NCI-H1930 (cell line): ENCODE results near the gene NPR3.

ENCODE experiments used
- DNase-seq, 2 experiments: peaks; one replicate each; lab custom pipeline; 2025; lab: John Stamatoyannopoulos, UW

Gene NPR3

GRCh38 chr5:32712481-32713360, 1.6 kb downstream of the NPR3 start:
- no peak for DNase-seq

- no peak for DNase-seq
These were observed 2.2 kb downstream of the NPR3 start for GRCh38 chr5:32713361-32713769.

- DNase-seq = no peak
These were observed 2.8 kb downstream of the NPR3 start for GRCh38 chr5:32713770-32714381.

- no peak for DNase-seq
These were observed 3.7 kb downstream of the NPR3 start for GRCh38 chr5:32714836-32715235.

GRCh38 chr5:32720300-32720699, 9.2 kb downstream of the NPR3 start:
- no peak for DNase-seq

- DNase-seq = no peak
These were observed 10.5 kb downstream of the NPR3 start for GRCh38 chr5:32721626-32722025.

- no peak for DNase-seq
These were observed 11.8 kb downstream of the NPR3 start for GRCh38 chr5:32722957-32723356.

GRCh38 chr5:32724526-32724925, 13.4 kb downstream of the NPR3 start:
- no peak for DNase-seq

- no peak for DNase-seq
These were observed 15.0 kb downstream of the NPR3 start for GRCh38 chr5:32726086-32726557.

GRCh38 chr5:32729651-32730050, 18.5 kb downstream of the NPR3 start:
- DNase-seq = no peak

- DNase-seq = no peak
These were observed 22.6 kb downstream of the NPR3 start for GRCh38 chr5:32733590-32734340.

- DNase-seq = no peak
These were observed 23.8 kb downstream of the NPR3 start for GRCh38 chr5:32734827-32735378.

GRCh38 chr5:32735512-32735911, 24.4 kb downstream of the NPR3 start:
- DNase-seq = no peak

GRCh38 chr5:32736842-32737241, 25.7 kb downstream of the NPR3 start:
- DNase-seq = no peak

- DNase-seq = no peak
These were observed 29.5 kb downstream of the NPR3 start for GRCh38 chr5:32740651-32741050.

GRCh38 chr5:32745317-32745716, 34.2 kb downstream of the NPR3 start:
- DNase-seq = no peak

- DNase-seq = no peak
These were observed 41.3 kb downstream of the NPR3 start for GRCh38 chr5:32752411-32752810.

GRCh38 chr5:32753051-32753450, 41.9 kb downstream of the NPR3 start:
- DNase-seq = no peak

GRCh38 chr5:32753765-32754164, 42.6 kb downstream of the NPR3 start:
- DNase-seq = no peak

- DNase-seq = no peak
These were observed 43.2 kb downstream of the NPR3 start for GRCh38 chr5:32754284-32754683.

GRCh38 chr5:32760091-32760509, 49.0 kb downstream of the NPR3 start:
- DNase-seq = no peak

- no peak for DNase-seq
These were observed 54.1 kb downstream of the NPR3 start for GRCh38 chr5:32765266-32765665.
